Erythroblast (primary cell): ENCODE measurements around the gene PPM1J.

ENCODE experiments used
- GATA1 ChIP-seq: IDR thresholded peaks from 2 replicates; pipeline ENCODE4 v1.6.1; 2011; ENCODE audit warnings: low read depth, mild to moderate bottlenecking, control low read depth, low read length, moderate library complexity
- POLR2A ChIP-seq: IDR thresholded peaks from 2 replicates; pipeline ENCODE4 v1.6.1; 2011; ENCODE audit warnings: mild to moderate bottlenecking, low read length

DNA sequence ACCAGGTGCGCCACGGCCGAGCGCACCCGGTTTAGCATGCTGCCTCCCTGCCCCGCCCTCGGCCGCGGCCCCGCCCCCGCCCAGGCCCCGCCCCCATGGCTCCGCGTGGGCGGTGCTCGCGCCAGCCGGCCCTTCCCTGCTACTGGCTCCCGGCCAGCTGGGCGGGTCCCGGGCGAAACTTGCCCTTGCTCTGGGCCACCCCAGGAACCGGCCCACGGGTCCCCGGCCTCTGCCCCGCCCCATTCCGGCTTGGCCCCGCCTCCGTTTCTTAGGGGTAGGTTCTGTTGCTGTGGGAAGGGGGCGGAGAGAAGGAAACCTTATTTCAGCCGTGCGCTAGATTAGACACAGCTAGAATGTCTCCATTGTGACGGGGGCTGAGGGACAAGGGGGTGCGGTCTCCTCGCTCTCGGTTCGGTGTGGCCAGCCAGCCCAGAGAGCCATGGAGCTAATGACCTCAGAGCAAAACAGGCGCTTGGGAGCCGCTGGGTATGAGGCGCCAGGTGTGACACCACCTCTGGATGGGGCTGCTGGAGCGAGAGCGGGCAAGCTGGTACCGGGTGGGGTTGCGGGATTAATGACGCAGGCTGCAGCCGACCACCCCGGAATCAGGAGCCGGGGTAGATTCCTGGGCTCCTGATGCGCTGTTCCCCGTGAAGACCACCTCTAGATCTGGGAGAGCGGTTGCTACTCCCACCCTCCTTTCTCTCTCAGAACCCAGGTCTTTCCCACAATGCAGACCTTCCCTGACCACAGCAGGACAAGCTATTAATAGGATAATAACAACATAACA lies at the start of gene PPM1J:
- TF ChIP-seq POLR2A (no peak), GATA1 (no peak)
